Epithelial cell of proximal tubule (primary cell): Measurements from ENCODE around the gene TMEM87B. TPM values are rescaled to one million over a fixed set of nuclear protein-coding genes. Genes with fewer than 3 reads are reported as not detected.

ENCODE experiments used
- DNase-seq: peaks from one replicate; pipeline ENCODE4 v3.0.0-alpha.2; 2011; ENCODE audit warnings: low read depth
- H3K4me3 ChIP-seq: 2 replicates; pipeline ENCODE4 v1.5.1; 2011; ENCODE audit warnings: low read depth, mild to moderate bottlenecking, low read length
- CTCF ChIP-seq: conservative IDR thresholded peaks from 2 replicates; pipeline ENCODE4 v1.5.1; 2012; ENCODE audit warnings: low read depth, mild to moderate bottlenecking, low read length
- total RNA-seq: library from RNA; depleted of rRNA; stranded (reverse); fragments of >200 nt; gene quantifications from 2 replicates; pipeline ENCODE4 v1.2.3, GENCODE V29; 2015

Gene TMEM87B
- total RNA-seq, 1 donor from 2014 or later: 20.8 TPM

GRCh38 chr2:112163541-112163981, 108.5 kb downstream of the TMEM87B start:
- no peak for DNase-seq
- no peak overlapping the region for H3K4me3 ChIP-seq
- TF ChIP-seq CTCF: no peak

DNA sequence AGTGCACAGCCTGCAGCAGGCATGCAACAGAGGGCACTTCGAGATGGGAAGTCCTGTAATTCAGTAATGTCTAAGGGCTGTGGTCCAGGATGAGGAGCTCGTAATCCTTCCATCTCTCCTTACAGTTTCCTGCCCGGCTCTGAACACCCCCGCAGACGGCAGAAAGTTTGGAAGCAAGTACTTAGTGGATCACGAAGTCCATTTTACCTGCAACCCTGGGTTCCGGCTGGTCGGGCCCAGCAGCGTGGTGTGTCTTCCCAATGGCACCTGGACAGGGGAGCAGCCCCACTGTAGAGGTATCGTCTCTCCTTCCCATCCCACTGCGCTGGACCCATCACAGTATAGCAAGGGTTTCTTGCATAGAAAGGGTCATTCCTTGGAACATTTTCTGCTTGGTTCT, 109.8 kb downstream of the TMEM87B start:
- DNase-seq: no peak
- H3K4me3 ChIP-seq: no peak overlapping the region
- no peak for TF ChIP-seq CTCF

DNA sequence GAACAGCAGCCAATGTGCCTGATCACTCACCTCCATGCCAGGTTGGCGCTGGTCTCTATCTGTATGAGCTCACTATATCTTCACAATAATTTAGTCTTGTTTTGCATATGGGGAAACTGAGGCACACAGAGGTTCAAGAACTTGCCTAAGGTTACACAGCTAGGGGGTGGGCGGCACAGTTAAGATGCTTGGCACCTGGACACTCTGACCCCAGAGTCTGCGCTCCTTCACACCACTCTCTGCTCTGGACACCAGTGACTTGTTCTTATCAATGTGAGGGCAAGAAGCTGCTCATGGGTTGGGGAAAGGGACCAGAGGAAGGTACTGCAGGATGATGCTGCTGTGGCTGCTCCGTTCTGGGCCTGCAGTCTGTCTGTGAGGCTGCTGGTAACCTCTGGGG, 110.2 kb downstream of the TMEM87B start:
- no peak overlapping the region for H3K4me3 ChIP-seq
- DNase-seq: no peak
- no peak for TF ChIP-seq CTCF

DNA sequence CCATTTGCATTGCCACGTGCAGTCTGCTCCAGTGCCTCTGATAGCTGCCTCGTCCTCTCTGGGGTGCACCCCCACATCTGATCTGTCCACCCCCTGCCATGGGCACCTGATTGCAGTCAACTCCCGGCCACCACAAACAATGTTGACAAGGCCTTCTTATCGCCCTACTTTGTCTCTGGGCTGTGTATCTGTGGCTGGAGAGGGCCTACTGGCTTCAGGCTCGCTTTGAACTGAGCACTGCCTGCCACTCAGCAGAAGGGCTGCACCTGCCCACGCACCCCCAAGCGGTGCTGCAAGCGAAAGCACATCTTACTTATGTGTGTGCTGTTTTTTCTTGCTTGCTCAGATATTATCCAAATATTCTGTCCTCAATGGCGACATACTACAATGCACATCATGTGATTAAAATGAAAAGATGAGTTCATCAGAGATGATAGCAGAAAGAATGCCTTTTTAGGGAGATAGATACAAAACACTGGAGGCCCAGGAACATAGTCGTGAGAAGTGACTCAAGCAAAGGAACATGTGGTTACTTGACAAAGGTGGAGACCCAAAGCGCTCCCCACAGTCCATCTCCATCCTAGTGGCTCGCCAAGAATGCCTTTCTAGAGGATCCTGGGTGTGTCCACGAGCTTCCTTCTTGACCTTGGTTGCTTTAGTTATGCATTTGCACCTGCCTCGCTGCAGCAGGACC, 111.9 kb downstream of the TMEM87B start:
- no peak for TF ChIP-seq CTCF
- no peak overlapping the region for H3K4me3 ChIP-seq
- no peak for DNase-seq

- no peak for DNase-seq
- H3K4me3 ChIP-seq: no peak overlapping the region
- TF ChIP-seq CTCF: no peak
Measured at GRCh38 chr2:112168422-112169124, 113.5 kb downstream of the TMEM87B start.

Other genes with a start within 250 kb of the TMEM87B start
- 49.2 and 53.8 TPM in 2 replicates for gene ANAPC1, start 171.1 kb upstream of the TMEM87B start, total RNA-seq
- 4.3 and 8.7 TPM in 2 replicates for gene MERTK, start 156.7 kb upstream of the TMEM87B start, total RNA-seq
- 1.6 TPM in 1 of 2 replicates, not detected in the other for gene FBLN7, start 83.1 kb downstream of the TMEM87B start, total RNA-seq
- gene ZC3H8, start 199.8 kb downstream of the TMEM87B start, total RNA-seq: 3.7 and 4.5 TPM in 2 replicates
- 0.94 and 6.7 TPM in 2 replicates for gene ZC3H6, start 220.3 kb downstream of the TMEM87B start, total RNA-seq